CD4-positive, alpha-beta T cell treated with Interleukin-17A for 4 hours (primary cell): ENCODE measurements around the gene CELSR1.

Experiments
- DNase-seq: peaks from one replicate; pipeline ENCODE4 v3.0.0-alpha.2; 2020; ENCODE audit warnings: mixed read lengths

Gene CELSR1

GRCh38 chr22:46575911-46576555 is 38.6 kb upstream of the CELSR1 start:
- peak; percentile 15 for DNase-seq

- DNase-seq, result no peak
Observed at GRCh38 chr22:46574993-46575910, 37.8 kb upstream of the CELSR1 start.

GRCh38 chr22:46574438-46574992 is 37.1 kb upstream of the CELSR1 start:
- no peak for DNase-seq

GRCh38 chr22:46573781-46574437 is 36.5 kb upstream of the CELSR1 start:
- DNase-seq, result no peak

GRCh38 chr22:46572911-46573780 is 35.7 kb upstream of the CELSR1 start:
- no peak for DNase-seq

- no peak for DNase-seq
Observed at GRCh38 chr22:46571642-46572250, 34.3 kb upstream of the CELSR1 start.

- DNase-seq, result no peak
Observed at GRCh38 chr22:46569848-46570695, 32.7 kb upstream of the CELSR1 start.

- no peak for DNase-seq
Observed at GRCh38 chr22:46569055-46569847, 31.8 kb upstream of the CELSR1 start.

GRCh38 chr22:46568102-46568809 is 30.8 kb upstream of the CELSR1 start:
- DNase-seq, result no peak

GRCh38 chr22:46567471-46567870 is 30.1 kb upstream of the CELSR1 start:
- no peak for DNase-seq

GRCh38 chr22:46564084-46564714 is 26.8 kb upstream of the CELSR1 start:
- no peak for DNase-seq

GRCh38 chr22:46563381-46564083 is 26.1 kb upstream of the CELSR1 start:
- peak; percentile 87 for DNase-seq

GRCh38 chr22:46561435-46561905 is 24.1 kb upstream of the CELSR1 start:
- DNase-seq, result no peak

- DNase-seq, result no peak
Observed at GRCh38 chr22:46560696-46561295, 23.4 kb upstream of the CELSR1 start.

GRCh38 chr22:46557736-46558480 is 20.5 kb upstream of the CELSR1 start:
- no peak for DNase-seq

GRCh38 chr22:46556775-46557174 is 19.4 kb upstream of the CELSR1 start:
- DNase-seq, result no peak

- DNase-seq, result no peak
Observed at GRCh38 chr22:46553189-46553588, 15.8 kb upstream of the CELSR1 start.
